ENCODE results near the gene TP53TG3.
"Not testable (repeated sequence)": the region's sequence is repeated elsewhere in the genome, so short reads cannot be mapped to it uniquely, and the experiment has no call there.

DNA sequence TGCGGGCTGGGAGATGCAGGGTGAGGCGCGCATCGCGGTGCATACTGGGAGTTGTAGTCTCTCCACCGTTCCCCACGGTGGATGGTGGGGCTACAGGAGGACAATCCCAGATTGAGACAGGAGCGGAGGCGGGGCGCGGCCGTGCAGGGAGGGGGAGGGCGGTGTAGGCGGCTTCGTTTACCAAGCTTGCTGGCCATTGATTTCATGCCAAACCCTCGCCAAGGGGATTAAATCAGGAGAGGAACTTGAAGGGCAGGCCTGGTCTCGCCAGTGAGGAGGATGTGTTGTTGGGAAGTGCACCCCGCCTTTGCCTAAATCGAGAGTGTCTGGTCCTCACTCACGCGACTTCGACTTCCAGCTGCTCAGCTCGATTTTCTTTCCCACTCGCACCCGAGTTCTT, at the start of gene TP53TG3:
- TF ChIP-seq, protein P1, sequence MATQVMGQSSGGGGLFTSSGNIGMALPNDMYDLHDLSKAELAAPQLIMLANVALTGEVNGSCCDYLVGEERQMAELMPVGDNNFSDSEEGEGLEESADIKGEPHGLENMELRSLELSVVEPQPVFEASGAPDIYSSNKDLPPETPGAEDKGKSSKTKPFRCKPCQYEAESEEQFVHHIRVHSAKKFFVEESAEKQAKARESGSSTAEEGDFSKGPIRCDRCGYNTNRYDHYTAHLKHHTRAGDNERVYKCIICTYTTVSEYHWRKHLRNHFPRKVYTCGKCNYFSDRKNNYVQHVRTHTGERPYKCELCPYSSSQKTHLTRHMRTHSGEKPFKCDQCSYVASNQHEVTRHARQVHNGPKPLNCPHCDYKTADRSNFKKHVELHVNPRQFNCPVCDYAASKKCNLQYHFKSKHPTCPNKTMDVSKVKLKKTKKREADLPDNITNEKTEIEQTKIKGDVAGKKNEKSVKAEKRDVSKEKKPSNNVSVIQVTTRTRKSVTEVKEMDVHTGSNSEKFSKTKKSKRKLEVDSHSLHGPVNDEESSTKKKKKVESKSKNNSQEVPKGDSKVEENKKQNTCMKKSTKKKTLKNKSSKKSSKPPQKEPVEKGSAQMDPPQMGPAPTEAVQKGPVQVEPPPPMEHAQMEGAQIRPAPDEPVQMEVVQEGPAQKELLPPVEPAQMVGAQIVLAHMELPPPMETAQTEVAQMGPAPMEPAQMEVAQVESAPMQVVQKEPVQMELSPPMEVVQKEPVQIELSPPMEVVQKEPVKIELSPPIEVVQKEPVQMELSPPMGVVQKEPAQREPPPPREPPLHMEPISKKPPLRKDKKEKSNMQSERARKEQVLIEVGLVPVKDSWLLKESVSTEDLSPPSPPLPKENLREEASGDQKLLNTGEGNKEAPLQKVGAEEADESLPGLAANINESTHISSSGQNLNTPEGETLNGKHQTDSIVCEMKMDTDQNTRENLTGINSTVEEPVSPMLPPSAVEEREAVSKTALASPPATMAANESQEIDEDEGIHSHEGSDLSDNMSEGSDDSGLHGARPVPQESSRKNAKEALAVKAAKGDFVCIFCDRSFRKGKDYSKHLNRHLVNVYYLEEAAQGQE (IDR thresholded peaks at IDR 0.05; ENCODE audit: insufficient read depth in 1 of 2, low read depth in 2 of 2, low read length in 2 of 2) = not testable (repeated sequence)
- not testable (repeated sequence) for TF ChIP-seq FOXP2 (optimal IDR thresholded peaks at IDR 0.05; ENCODE audit: borderline replicate concordance, extremely low read depth, extremely low read length, insufficient read depth)
